ENCODE results near the gene DCTPP1. TPM values are rescaled to one million over a fixed set of nuclear protein-coding genes. Genes with fewer than 3 reads are reported as not detected.

Gene DCTPP1
- total and polyA plus RNA-seq, 2 of the 13 experiments (the other 11 are each of a cell fraction or from before 2014, with no cell fraction given): 54.8 to 74.4 TPM

GRCh38 chr16:30429678-30430427 is at the start of gene DCTPP1 (continued):
- peak; percentile 87 for TF ChIP-seq ZNF280B (CRISPR knock-in tag; IDR thresholded peaks at IDR 0.05; ENCODE audit: borderline replicate concordance)
- peak; percentile 92; the same call in 1 of the 2 replicates for TF ChIP-seq SP140L (CRISPR knock-in tag; IDR thresholded peaks at IDR 0.05; ENCODE audit: borderline replicate concordance)
- peak; percentile 95 for TF ChIP-seq ZNF776 (CRISPR knock-in tag; IDR thresholded peaks at IDR 0.05)
- no peak for TF ChIP-seq ZNF260 (CRISPR knock-in tag; IDR thresholded peaks at IDR 0.05; ENCODE audit: borderline replicate concordance, low read depth)
- peak; percentile 35 for TF ChIP-seq THRA (CRISPR knock-in tag; IDR thresholded peaks at IDR 0.05; ENCODE audit: borderline replicate concordance)
- peak in 1 of 2 experiments; percentile 63; a peak in 2 of 4 replicates for TF ChIP-seq MAFK (conservative IDR thresholded peaks at IDR 0.05 in 1 of 2, IDR thresholded peaks at IDR 0.05 in 1 of 2; ENCODE audit: low read length in 2 of 2)
- peak; percentile 82 for TF ChIP-seq ZNF563 (CRISPR knock-in tag; IDR thresholded peaks at IDR 0.05)
- no peak for TF ChIP-seq ZNF329 (CRISPR knock-in tag; IDR thresholded peaks at IDR 0.05; ENCODE audit: low read depth)
- TF ChIP-seq IRF1 (CRISPR knock-in tag; IDR thresholded peaks at IDR 0.05; ENCODE audit: low read depth): peak; percentile 76; the same call in 1 of the 2 replicates
- peak; percentile 93 for TF ChIP-seq IKZF5 (CRISPR knock-in tag; IDR thresholded peaks at IDR 0.05)
- no peak; the same call in none of the 2 replicates for TF ChIP-seq ARHGAP35 (CRISPR knock-in tag; IDR thresholded peaks at IDR 0.05; ENCODE audit: borderline replicate concordance)
- TF ChIP-seq BCLAF1 (IDR thresholded peaks at IDR 0.05): no peak
- peak; percentile 81 for TF ChIP-seq ZNF274 (CRISPR knock-in tag; IDR thresholded peaks at IDR 0.05)
- no peak for TF ChIP-seq NBN (conservative IDR thresholded peaks at IDR 0.05)
- TF ChIP-seq CBX2 (IDR thresholded peaks at IDR 0.05; ENCODE audit: low read depth, low read length): no peak
- no peak for TF ChIP-seq CBX2 (CRISPR knock-in tag; IDR thresholded peaks at IDR 0.05; ENCODE audit: low read depth)
- TF ChIP-seq ZNF800 (CRISPR knock-in tag; IDR thresholded peaks at IDR 0.05): peak; percentile 90; the same call in 1 of the 2 replicates

Data from HepG2 (cell line).